ACC112 (cell line): Measurements from ENCODE around the gene MAML3.
"Not testable (repeated sequence)": the region's sequence is repeated elsewhere in the genome, so short reads cannot be mapped to it uniquely, and the experiment has no call there.

Source experiments
- H2AFZ ChIP-seq: fragments of 200-600 bp; sonication (generic); one replicate; pipeline ENCODE4 v1.6.0; 2017; ENCODE audit warnings: antibody characterized with exemption, low read length; ENCODE audit not compliant: unreplicated experiment
- H3K27ac ChIP-seq: fragments of 200-600 bp; sonication (generic); 2 replicates; pipeline ENCODE4 v1.5.1; 2014; ENCODE audit warnings: low read depth, mild to moderate bottlenecking, antibody characterized with exemption, low read length, moderate library complexity
- H3K27me3 ChIP-seq: fragments of 200-600 bp; sonication (generic); 2 replicates; pipeline ENCODE4 v1.6.1; 2014; ENCODE audit warnings: mild to moderate bottlenecking, antibody characterized with exemption, low read length, moderate library complexity, mixed read lengths; ENCODE audit not compliant: insufficient read depth
- H3K36me3 ChIP-seq: fragments of 200-600 bp; sonication (generic); 2 replicates; pipeline ENCODE4 v1.6.1; 2016; ENCODE audit warnings: mild to moderate bottlenecking, antibody characterized with exemption, low read length, moderate library complexity, mixed read lengths; ENCODE audit not compliant: insufficient read depth
- H3K4me1 ChIP-seq: fragments of 200-600 bp; sonication (generic); one replicate; pipeline ENCODE4 v1.6.1; 2016; ENCODE audit warnings: low read length, mixed read lengths; ENCODE audit not compliant: insufficient read depth, unreplicated experiment, control insufficient read depth
- H3K4me3 ChIP-seq: fragments of 200-600 bp; sonication (generic); 2 replicates; pipeline ENCODE4 v1.5.1; 2014; ENCODE audit warnings: mild to moderate bottlenecking, low read depth, low read length
- H3K79me2 ChIP-seq: fragments of 200-600 bp; sonication (generic); one replicate; pipeline ENCODE4 v1.6.0; 2016; ENCODE audit warnings: low read length; ENCODE audit not compliant: control insufficient read depth, unreplicated experiment, insufficient read depth

Gene MAML3

GRCh38 chr4:139715746-139716391, 438.1 kb downstream of the MAML3 start:
- Histone ChIP-seq H3K27ac (no peak overlapping the region), H3K4me3 (no peak overlapping the region), H2AFZ (no peak overlapping the region), H3K4me1 (peaks cover 5% of the 10 kb centered on the region), H3K79me2 (no peaks in the 10 kb centered on the region), H3K27me3 (no peaks in the 10 kb centered on the region), H3K36me3 (no peaks in the 10 kb centered on the region)

GRCh38 chr4:139712882-139713281, 441.1 kb downstream of the MAML3 start:
- Histone ChIP-seq H3K79me2 (no peaks in the 10 kb centered on the region), H2AFZ (no peak overlapping the region), H3K36me3 (no peaks in the 10 kb centered on the region), H3K27me3 (no peaks in the 10 kb centered on the region), H3K4me3 (no peak overlapping the region), H3K27ac (no peak overlapping the region), H3K4me1 (peaks cover 5% of the 10 kb centered on the region)

GRCh38 chr4:139711461-139711860, 442.5 kb downstream of the MAML3 start:
- Histone ChIP-seq H3K4me1 (peaks cover 5% of the 10 kb centered on the region), H3K4me3 (no peak overlapping the region), H2AFZ (no peak overlapping the region), H3K79me2 (no peaks in the 10 kb centered on the region), H3K27ac (no peak overlapping the region), H3K36me3 (no peaks in the 10 kb centered on the region; the same call in 1 of the 2 replicates), H3K27me3 (no peaks in the 10 kb centered on the region)

- H3K4me1 ChIP-seq = peaks cover 5% of the 10 kb centered on the region
- H3K27ac ChIP-seq = no peak overlapping the region
- H3K4me3 ChIP-seq = no peak overlapping the region
- H3K79me2 ChIP-seq = no peaks in the 10 kb centered on the region
- H3K27me3 ChIP-seq = no peaks in the 10 kb centered on the region
- H2AFZ ChIP-seq = no peak overlapping the region
- H3K36me3 ChIP-seq = peaks cover 2% of the 10 kb centered on the region; the same call in 1 of the 2 replicates
These were observed 443.9 kb downstream of the MAML3 start for GRCh38 chr4:139710073-139710472.

- Histone ChIP-seq H3K4me3 (no peak overlapping the region), H3K36me3 (peaks cover 4% of the 10 kb centered on the region; the same call in 1 of the 2 replicates), H2AFZ (no peak overlapping the region), H3K79me2 (no peaks in the 10 kb centered on the region), H3K4me1 (peaks cover 5% of the 10 kb centered on the region), H3K27me3 (no peaks in the 10 kb centered on the region), H3K27ac (no peak overlapping the region)
These were observed 444.3 kb downstream of the MAML3 start for GRCh38 chr4:139709660-139710059.

- peaks cover 4% of the 10 kb centered on the region; the same call in 1 of the 2 replicates for H3K36me3 ChIP-seq
- H3K4me1 ChIP-seq = no peaks in the 10 kb centered on the region
- H3K27me3 ChIP-seq = no peaks in the 10 kb centered on the region
- no peak overlapping the region for H2AFZ ChIP-seq
- no peak overlapping the region for H3K27ac ChIP-seq
- H3K4me3 ChIP-seq = no peak overlapping the region
- no peaks in the 10 kb centered on the region for H3K79me2 ChIP-seq
These were observed 449.0 kb downstream of the MAML3 start for GRCh38 chr4:139704915-139705485.

GRCh38 chr4:139700568-139700967, 453.4 kb downstream of the MAML3 start:
- no peaks in the 10 kb centered on the region for H3K4me1 ChIP-seq
- H3K36me3 ChIP-seq = peaks cover 4% of the 10 kb centered on the region; the same call in 1 of the 2 replicates
- H2AFZ ChIP-seq = no peak overlapping the region
- no peaks in the 10 kb centered on the region for H3K27me3 ChIP-seq
- no peak overlapping the region for H3K4me3 ChIP-seq
- no peaks in the 10 kb centered on the region for H3K79me2 ChIP-seq
- no peak overlapping the region for H3K27ac ChIP-seq

- H3K4me1 ChIP-seq, H3K4me3 ChIP-seq, H3K27ac ChIP-seq, H2AFZ ChIP-seq, H3K79me2 ChIP-seq, H3K27me3 ChIP-seq, H3K36me3 ChIP-seq: not testable (repeated sequence)
These were observed 455.6 kb downstream of the MAML3 start for GRCh38 chr4:139698167-139698925.

- no peaks in the 10 kb centered on the region for H3K36me3 ChIP-seq
- no peak overlapping the region for H3K4me3 ChIP-seq
- no peak overlapping the region for H3K27ac ChIP-seq
- H3K79me2 ChIP-seq = no peaks in the 10 kb centered on the region
- no peak overlapping the region for H2AFZ ChIP-seq
- H3K27me3 ChIP-seq = no peaks in the 10 kb centered on the region
- no peaks in the 10 kb centered on the region for H3K4me1 ChIP-seq
These were observed 457.5 kb downstream of the MAML3 start for GRCh38 chr4:139696491-139696890.

GRCh38 chr4:139694522-139695107, 459.4 kb downstream of the MAML3 start:
- Histone ChIP-seq H2AFZ (no peak overlapping the region), H3K4me1 (no peaks in the 10 kb centered on the region), H3K79me2 (no peaks in the 10 kb centered on the region), H3K4me3 (no peak overlapping the region), H3K27me3 (no peaks in the 10 kb centered on the region), H3K36me3 (no peaks in the 10 kb centered on the region), H3K27ac (no peak overlapping the region)
